Daoy (cell line): ENCODE results near the gene USP32. TPM values are rescaled to one million over a fixed set of nuclear protein-coding genes. Genes with fewer than 3 reads are reported as not detected.
"Not testable (repeated sequence)": the region's sequence is repeated elsewhere in the genome, so short reads cannot be mapped to it uniquely, and the experiment has no call there.

Experiments used
- DNase-seq: peaks from one replicate; pipeline ENCODE4 v3.0.0-alpha.2; 2015; ENCODE audit warnings: low read depth
- total RNA-seq: library from RNA; depleted of rRNA; stranded (reverse); fragments of >200 nt; shearing (Covaris generic); gene quantifications from 2 replicates; pipeline ENCODE4 v1.2.3, GENCODE V29; 2014

The USP32 gene
- total RNA-seq, 1 experiment from 2014 or later, result 18.4 TPM

DNA sequence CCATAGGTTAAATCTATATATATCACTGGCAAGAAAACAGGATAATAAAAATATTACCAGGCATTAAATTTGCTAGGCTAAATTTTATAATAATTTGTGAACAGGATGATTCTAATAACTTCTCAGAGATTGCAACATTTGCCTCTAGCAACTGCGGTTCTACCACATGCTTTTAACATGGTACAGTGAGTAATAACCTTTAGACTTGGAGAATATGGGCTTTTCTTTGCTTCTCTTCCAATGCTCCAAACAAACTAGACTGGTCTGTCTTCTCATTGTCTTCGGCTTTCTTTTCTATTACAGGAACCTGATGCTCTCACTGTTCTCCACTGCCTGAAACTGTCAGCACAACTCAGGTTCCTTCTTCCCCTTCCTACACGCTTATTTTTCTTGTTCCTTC, 161.6 kb downstream of the USP32 start:
- DNase-seq, result no peak

GRCh38 chr17:60229188-60229802, 162.6 kb downstream of the USP32 start:
- DNase-seq, result no peak

DNA sequence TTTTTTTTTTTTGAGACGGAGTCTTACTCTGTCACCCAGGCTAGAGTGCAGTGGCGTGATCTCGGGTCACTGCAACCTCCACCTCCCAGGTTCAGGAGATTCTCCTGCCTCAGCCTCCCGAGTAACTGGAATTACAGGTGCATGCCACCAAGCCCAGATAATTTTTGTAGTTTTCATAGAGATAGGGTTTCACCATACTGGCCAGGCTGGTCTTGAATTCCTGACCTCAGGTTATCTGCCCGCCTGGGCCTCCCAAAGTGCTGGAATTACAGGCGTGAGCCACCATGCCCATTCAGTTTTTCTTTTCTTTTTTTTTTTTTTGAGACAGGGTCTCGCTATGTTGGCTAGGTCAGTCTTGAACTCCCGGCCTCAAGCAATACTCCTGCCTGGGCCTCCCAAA, 164.7 kb downstream of the USP32 start:
- not testable (repeated sequence) for DNase-seq

- no peak for DNase-seq
These were observed 167.9 kb downstream of the USP32 start for GRCh38 chr17:60224064-60224463.

DNA sequence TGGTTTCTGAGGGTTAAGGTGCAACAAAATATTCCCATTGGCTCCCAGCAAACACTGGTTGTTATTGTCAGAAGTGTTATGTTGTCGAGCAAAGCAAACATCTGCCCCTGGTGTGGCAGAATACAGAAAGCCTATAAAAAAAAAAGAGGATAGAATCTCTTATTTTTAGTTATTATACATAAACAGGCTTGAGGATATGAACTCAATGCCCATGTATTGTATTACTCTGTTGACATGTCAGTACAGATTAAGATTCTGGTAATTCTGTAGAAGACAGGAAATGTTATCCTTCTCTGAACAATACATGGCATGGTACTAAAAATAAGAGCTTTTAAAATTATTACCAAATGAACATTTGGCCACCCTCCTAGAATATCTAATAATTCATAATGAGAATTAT, 168.5 kb downstream of the USP32 start:
- no peak for DNase-seq

- not testable (repeated sequence) for DNase-seq
These were observed 173.2 kb downstream of the USP32 start for GRCh38 chr17:60218774-60219173.

DNA sequence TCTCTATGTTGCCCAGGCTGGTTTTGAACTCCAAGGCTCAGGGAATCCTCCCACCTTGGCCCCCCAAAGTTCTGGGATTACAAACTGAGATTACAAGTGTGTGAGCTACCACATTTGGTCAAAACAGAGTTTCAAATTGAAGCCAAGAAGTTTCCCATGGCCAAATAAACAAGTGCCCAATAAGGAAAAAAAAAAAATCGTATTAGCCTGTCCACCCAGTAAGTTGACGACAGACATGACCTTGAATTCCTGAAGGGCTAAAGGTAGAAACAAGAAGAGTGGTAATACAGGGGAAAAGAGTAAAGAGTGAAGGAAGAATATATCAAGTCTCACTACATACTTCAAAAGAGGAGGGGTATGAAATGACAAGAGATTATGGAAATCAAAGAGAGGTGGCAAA, 176.0 kb downstream of the USP32 start:
- not testable (repeated sequence) for DNase-seq

GRCh38 chr17:60211282-60211681, 180.7 kb downstream of the USP32 start:
- DNase-seq, result not testable (repeated sequence)

GRCh38 chr17:60208302-60208701, 183.6 kb downstream of the USP32 start:
- not testable (repeated sequence) for DNase-seq

GRCh38 chr17:60205782-60206181, 186.2 kb downstream of the USP32 start:
- not testable (repeated sequence) for DNase-seq

- not testable (repeated sequence) for DNase-seq
These were observed 193.3 kb downstream of the USP32 start for GRCh38 chr17:60198630-60199029.

DNA sequence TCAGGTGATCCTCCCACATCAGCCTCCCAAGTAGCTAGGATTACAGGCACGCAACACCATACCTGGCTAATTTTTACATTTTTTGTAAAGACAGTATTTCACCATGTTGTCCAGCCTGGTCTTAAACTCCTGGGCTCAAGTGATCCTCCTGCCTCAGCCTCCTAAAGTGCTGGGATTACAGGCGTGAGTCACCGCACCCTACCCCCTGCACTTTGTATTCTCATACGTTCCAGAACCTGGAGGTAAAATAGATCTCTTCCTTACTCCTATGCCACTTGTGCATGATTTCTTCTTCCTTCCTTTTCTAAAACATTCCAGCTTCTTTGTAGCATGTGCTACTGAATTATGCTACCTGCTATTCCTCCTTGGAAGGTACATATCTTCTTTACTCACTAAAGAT, 197.8 kb downstream of the USP32 start:
- not testable (repeated sequence) for DNase-seq

GRCh38 chr17:60193482-60193881, 198.5 kb downstream of the USP32 start:
- no peak for DNase-seq

GRCh38 chr17:60193032-60193431, 198.9 kb downstream of the USP32 start:
- not testable (repeated sequence) for DNase-seq

DNA sequence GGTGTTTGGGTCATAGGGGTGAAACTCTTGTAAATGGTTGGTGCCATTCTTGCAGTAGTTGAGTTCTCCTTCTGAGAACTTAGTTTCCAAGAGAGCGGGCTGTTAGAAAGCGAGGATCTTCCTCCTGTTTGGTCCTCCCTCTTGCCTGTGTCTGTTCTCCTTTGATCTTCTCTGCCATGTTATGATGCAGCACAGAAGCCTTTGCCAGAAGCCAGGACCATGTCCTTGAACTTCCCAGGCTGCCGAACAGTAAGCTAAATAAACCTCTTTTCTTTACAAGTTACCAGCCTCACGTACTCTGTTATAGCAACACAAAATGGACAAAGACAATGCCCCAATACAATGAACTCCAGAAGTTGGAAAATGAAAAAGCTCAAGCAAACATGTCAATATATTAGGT, 201.9 kb downstream of the USP32 start:
- DNase-seq, result not testable (repeated sequence)

- DNase-seq, result no peak
These were observed 203.2 kb downstream of the USP32 start for GRCh38 chr17:60188759-60189158.

DNA sequence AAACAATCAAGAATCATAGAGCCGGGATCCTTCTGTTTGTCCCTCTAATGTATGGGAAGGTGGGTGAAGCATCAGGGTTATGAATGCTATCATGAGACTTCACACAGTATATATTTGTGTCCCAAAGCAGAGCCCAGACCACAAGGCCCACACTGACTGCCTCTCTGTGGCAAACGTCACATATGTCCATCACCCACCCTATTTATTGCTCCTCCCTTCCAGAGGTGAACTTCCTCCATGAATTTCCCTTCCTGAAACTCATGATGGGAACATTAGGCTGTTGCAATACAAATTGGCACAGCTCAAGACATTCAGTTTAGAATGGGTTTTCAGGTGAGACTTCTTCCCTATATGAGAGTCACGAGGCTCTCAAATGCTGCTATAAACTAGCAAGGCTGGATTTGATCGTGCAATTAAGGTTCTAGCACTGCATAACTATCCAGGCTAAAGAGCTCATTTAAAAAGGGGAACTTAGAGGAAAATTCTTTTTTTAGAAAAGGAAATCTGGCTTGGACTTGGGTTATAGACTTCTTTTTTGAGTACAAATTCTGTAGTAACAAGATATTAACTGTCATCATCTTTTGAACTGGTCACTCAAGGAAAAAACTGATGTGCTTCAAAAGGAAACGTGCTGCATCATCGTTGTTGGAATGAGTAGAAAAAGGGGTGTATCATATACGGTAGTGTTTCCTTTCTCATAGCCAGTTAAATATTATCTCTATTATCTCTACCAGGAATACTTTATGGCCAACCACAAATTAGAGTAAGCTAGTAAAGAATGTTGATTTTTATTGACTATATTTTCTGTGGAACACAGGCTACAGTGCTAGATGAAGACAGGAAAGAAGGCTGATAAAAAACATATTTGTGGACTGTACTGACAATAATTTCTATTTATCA, 204.8 kb downstream of the USP32 start:
- not testable (repeated sequence) for DNase-seq

DNA sequence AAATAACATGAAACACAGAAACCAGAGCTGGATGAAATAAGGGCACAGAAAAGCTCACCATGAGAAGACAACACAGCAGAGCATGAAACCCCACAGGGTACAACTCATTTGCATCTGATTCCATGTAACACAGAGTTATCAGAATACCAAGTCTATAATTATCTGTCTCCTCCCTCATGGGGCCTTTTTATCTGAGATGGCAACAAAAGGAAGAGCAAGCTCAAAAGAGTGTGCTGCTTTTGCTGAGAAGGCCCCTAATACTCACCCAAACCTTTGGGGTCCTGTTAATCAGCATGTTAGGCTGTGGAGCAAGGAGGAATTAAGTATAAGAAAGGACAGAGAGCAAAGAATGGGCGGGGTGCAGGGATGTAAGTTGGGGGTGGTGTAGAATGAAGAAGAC, 205.6 kb downstream of the USP32 start:
- not testable (repeated sequence) for DNase-seq

DNA sequence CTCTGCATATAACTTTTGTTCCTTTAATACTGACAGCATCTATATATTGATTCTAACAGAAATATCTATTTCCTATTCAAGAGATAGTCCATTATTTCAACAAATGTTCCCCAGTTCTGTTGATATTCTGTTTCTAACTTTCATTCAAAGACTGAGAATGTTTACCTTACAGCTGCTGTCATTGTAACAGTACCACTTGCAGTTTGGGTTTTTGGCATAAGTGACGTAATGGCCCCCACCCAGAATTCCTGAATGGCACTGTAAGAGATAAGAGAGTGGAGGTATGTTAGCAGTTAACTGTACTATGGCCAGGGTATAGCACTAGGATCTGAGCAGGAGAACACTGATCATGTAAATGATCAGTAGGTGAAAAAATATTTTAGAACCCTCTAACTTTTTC, 211.6 kb downstream of the USP32 start:
- not testable (repeated sequence) for DNase-seq

- DNase-seq, result not testable (repeated sequence)
These were observed 213.8 kb downstream of the USP32 start for GRCh38 chr17:60178180-60178579.

DNA sequence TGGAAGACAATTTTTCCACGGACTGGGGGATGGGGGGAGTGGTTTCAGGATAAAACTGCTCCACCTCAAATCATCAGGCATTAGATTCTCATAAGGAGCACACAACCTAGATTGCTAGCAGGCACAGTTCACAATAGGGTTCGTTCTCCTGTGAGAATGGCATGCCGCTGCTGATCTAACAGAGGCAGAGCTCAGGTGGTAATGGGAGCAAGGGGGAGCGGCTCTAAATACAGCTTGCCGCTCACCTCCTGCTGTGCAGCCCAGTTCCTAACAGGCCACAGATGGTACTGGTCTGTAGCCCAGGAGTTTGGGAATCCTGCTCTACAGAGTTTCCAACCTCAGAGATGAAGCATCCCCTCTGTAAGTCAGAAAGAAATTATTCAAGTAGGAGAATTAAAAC, 215.2 kb downstream of the USP32 start:
- DNase-seq, result not testable (repeated sequence)

DNA sequence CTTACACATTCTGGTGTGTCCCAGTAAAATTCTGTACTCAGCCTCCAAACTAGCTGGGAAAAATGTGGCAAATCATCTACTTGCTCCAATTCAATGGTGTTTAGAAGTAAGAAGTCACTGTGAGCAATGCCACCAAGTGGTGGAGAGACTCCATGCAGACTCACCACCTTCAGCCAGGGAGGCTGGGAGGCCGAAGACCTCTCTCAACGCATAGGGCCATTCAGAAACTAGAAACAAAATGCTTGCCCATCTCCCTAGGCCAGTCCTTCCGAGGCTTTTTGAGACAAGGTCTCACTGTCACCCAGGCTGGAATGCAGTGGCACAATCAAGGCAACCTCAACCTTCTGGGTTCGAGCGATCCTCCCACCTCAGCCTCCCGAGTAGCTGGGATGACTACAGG, 217.2 kb downstream of the USP32 start:
- not testable (repeated sequence) for DNase-seq

- DNase-seq, result no peak
These were observed 217.9 kb downstream of the USP32 start for GRCh38 chr17:60174035-60174434.
